Thyroid gland (tissue), 4 donors: ENCODE results near the gene KRT86. TPM values are rescaled to one million over a fixed set of nuclear protein-coding genes. Genes with fewer than 3 reads are reported as not detected.

Source experiments
- DNase-seq, 2 donors: peaks; one replicate each; pipeline ENCODE4 v3.0.0-alpha.2; 2019
- H3K27ac ChIP-seq, 3 donors: fragments of 200-600 bp; sonication (generic); 1 replicate in 2 of 3; 2 replicates in 1 of 3; pipeline ENCODE4 v1.5.1; 2016 to 2019; ENCODE audit warnings: mild to moderate bottlenecking in 1 of 3, moderate library complexity in 1 of 3
- H3K27me3 ChIP-seq: fragments of 200-600 bp; sonication (generic); one replicate; pipeline ENCODE4 v1.5.1; 2019
- H3K36me3 ChIP-seq, 2 donors: fragments of 200-600 bp; sonication (generic); one replicate each; pipeline ENCODE4 v1.5.1; 2016 to 2019
- H3K4me1 ChIP-seq, 2 donors: fragments of 200-600 bp; sonication (generic); one replicate each; pipeline ENCODE4 v1.5.1; 2017 to 2019
- H3K4me3 ChIP-seq, 3 donors: fragments of 200-600 bp; sonication (generic); replicated peaks in 1 of 3; 1 replicate in 2 of 3; 2 replicates in 1 of 3; pipeline ENCODE4 v1.5.1; 2016; ENCODE audit warnings: mild to moderate bottlenecking in 1 of 3
- H3K9me3 ChIP-seq: fragments of 200-600 bp; sonication (generic); one replicate; pipeline ENCODE4 v1.5.1; 2017
- CTCF ChIP-seq, 6 experiments: fragments of 200-600 bp in 3 of 6; fragments of 450-650 bp in 3 of 6; sonication (generic) in 3 of 6; IDR thresholded peaks; one replicate each; pipeline ENCODE4 v1.5.1; 2016 to 2019; ENCODE audit warnings: antibody characterized with exemption in 6 of 6, mild to moderate bottlenecking in 2 of 6, inconsistent platforms in 1 of 6, moderate library complexity in 1 of 6
- POLR2A ChIP-seq, 2 donors: fragments of 450-650 bp; IDR thresholded peaks; one replicate each; pipeline ENCODE4 v1.6.1; 2017; ENCODE audit warnings: antibody characterized with exemption in 2 of 2, mild to moderate bottlenecking in 2 of 2, moderate library complexity in 1 of 2
- WGBS, 2 donors: methylation state at CpG; one replicate each; pipeline ENCODE4 v1.1.5; 2017; 5-methylcytosine and 5-hydroxymethylcytosine counted together
- intact Hi-C: fragments of 100-400 bp; cut with DNase I; formaldehyde crosslinking; loops from one replicate; pipeline ENCODE4 v1.15.1; 2023
- total RNA-seq, 4 donors: library from RNA; depleted of rRNA; stranded (reverse); fragments of >200 nt; gene quantifications; one replicate each; pipeline ENCODE4 v1.2.3, GENCODE V29; 2016

KRT86 gene
- total RNA-seq, 4 donors from 2014 or later, result 0.13 to 1.1 (median 0.42) TPM

- intact Hi-C loops, result loop anchor here (5.0 kb wide), 1 partner anchor 171 kb away; no protein-coding TSS in a partner anchor
- DNase-seq, result no peak
- Histone ChIP-seq H3K4me1 (peaks cover 6 to 30% of the 10 kb centered on the region in 2 donors), H3K36me3 (no peaks in the 10 kb centered on the region), H3K27me3 (no peaks in the 10 kb centered on the region), H3K4me3 (no peak overlapping the region), H3K9me3 (no peaks in the 10 kb centered on the region), H3K27ac (no peak overlapping the region)
- TF ChIP-seq CTCF (IDR thresholded peaks at IDR 0.05) (no peak), POLR2A (IDR thresholded peaks at IDR 0.05) (no peak)
- 48 to 77% methylated on average over 6 to 10 of the region's 10 CpGs for WGBS, 2 donors
Measured at GRCh38 chr12:52327830-52328500, 53.5 kb downstream of the KRT86 start.

GRCh38 chr12:52331039-52331438 is 56.6 kb downstream of the KRT86 start:
- intact Hi-C loops, result no loop called here
- H3K27ac ChIP-seq, result no peak overlapping the region
- 89 to 94% methylated on average over 1 of the region's 1 CpG for WGBS, 2 donors
- TF ChIP-seq CTCF (IDR thresholded peaks at IDR 0.05), result no peak
- TF ChIP-seq POLR2A (IDR thresholded peaks at IDR 0.05), result no peak
- H3K9me3 ChIP-seq, result no peaks in the 10 kb centered on the region
- no peaks in the 10 kb centered on the region for H3K27me3 ChIP-seq
- peaks cover 6 to 30% of the 10 kb centered on the region in 2 donors for H3K4me1 ChIP-seq
- H3K4me3 ChIP-seq, result no peak overlapping the region
- DNase-seq, result no peak
- no peaks in the 10 kb centered on the region for H3K36me3 ChIP-seq

- H3K4me1 ChIP-seq, result peaks cover 6 to 30% of the 10 kb centered on the region in 2 donors
- H3K36me3 ChIP-seq, result no peaks in the 10 kb centered on the region
- peak overlapping the region in 2 of 3 donors; percentile 33 to 63 for H3K27ac ChIP-seq
- no peak overlapping the region for H3K4me3 ChIP-seq
- no peaks in the 10 kb centered on the region for H3K27me3 ChIP-seq
- intact Hi-C loops, result no loop called here
- peak; percentile 72 to 80 for DNase-seq
- H3K9me3 ChIP-seq, result no peaks in the 10 kb centered on the region
- WGBS, 2 donors, result 35 to 36% methylated on average over 3 of the region's 3 CpGs
- TF ChIP-seq CTCF (IDR thresholded peaks at IDR 0.05) (no peak), POLR2A (IDR thresholded peaks at IDR 0.05) (no peak)
Measured at GRCh38 chr12:52331833-52332232, 57.4 kb downstream of the KRT86 start.

GRCh38 chr12:52332381-52332780 is 57.9 kb downstream of the KRT86 start:
- intact Hi-C loops, result no loop called here
- 86 to 100% methylated on average over 1 of the region's 1 CpG for WGBS, 2 donors
- H3K36me3 ChIP-seq, result no peaks in the 10 kb centered on the region
- no peaks in the 10 kb centered on the region for H3K9me3 ChIP-seq
- no peaks in the 10 kb centered on the region for H3K27me3 ChIP-seq
- TF ChIP-seq CTCF (IDR thresholded peaks at IDR 0.05) (no peak), POLR2A (IDR thresholded peaks at IDR 0.05) (no peak)
- H3K4me1 ChIP-seq, result peaks cover 6 to 26% of the 10 kb centered on the region in 2 donors
- no peak overlapping the region for H3K4me3 ChIP-seq
- no peak for DNase-seq
- peak overlapping the region; percentile 33 to 63 (median 49) for H3K27ac ChIP-seq

GRCh38 chr12:52333321-52333720 is 58.9 kb downstream of the KRT86 start:
- intact Hi-C loops, result no loop called here
- Histone ChIP-seq H3K27me3 (no peaks in the 10 kb centered on the region), H3K36me3 (no peaks in the 10 kb centered on the region), H3K9me3 (no peaks in the 10 kb centered on the region), H3K4me3 (no peak overlapping the region), H3K27ac (no peak overlapping the region), H3K4me1 (peaks cover 6 to 17% of the 10 kb centered on the region in 2 donors)
- 73 to 77% methylated on average over 3 of the region's 3 CpGs for WGBS, 2 donors
- no peak for DNase-seq
- no peak for TF ChIP-seq POLR2A (IDR thresholded peaks at IDR 0.05)
- no peak for TF ChIP-seq CTCF (IDR thresholded peaks at IDR 0.05)
